Neuronal stem cell (in vitro differentiated cells): Measurements from ENCODE around the gene IL16.

Source experiments
- DNase-seq: peaks from one replicate; pipeline ENCODE4 v3.0.0-alpha.2; 2013; ENCODE audit warnings: low spot score
- H2AFZ ChIP-seq: one replicate; pipeline ENCODE4 v1.6.1; 2013; ENCODE audit warnings: mild to moderate bottlenecking, low read length, inconsistent platforms
- H2AK5ac ChIP-seq: 2 replicates; pipeline ENCODE4 v1.6.1; 2013; ENCODE audit warnings: low read depth, mild to moderate bottlenecking, inconsistent platforms, low read length, moderate library complexity, mixed read lengths
- H2BK120ac ChIP-seq: 2 replicates; pipeline ENCODE4 v1.6.1; 2013; ENCODE audit warnings: low read depth, mild to moderate bottlenecking, inconsistent platforms, low read length, moderate library complexity, mixed read lengths
- H2BK12ac ChIP-seq: one replicate; pipeline ENCODE4 v1.6.1; 2013; ENCODE audit warnings: low read length, inconsistent platforms
- H2BK15ac ChIP-seq: 2 replicates; pipeline ENCODE4 v1.6.1; 2013; ENCODE audit warnings: mild to moderate bottlenecking, low read length, inconsistent platforms, mixed read lengths
- H2BK5ac ChIP-seq: one replicate; pipeline ENCODE4 v1.6.1; 2013; ENCODE audit warnings: inconsistent platforms, mild to moderate bottlenecking, low read length, moderate library complexity
- H3K14ac ChIP-seq: one replicate; pipeline ENCODE4 v1.6.1; 2013; ENCODE audit warnings: low read length, inconsistent platforms
- H3K18ac ChIP-seq: 2 replicates; pipeline ENCODE4 v1.6.1; 2013; ENCODE audit warnings: low read length, inconsistent platforms
- H3K23ac ChIP-seq: 2 replicates; pipeline ENCODE4 v1.6.1; 2013; ENCODE audit warnings: low read depth, mild to moderate bottlenecking, mixed read lengths, low read length, inconsistent platforms; ENCODE audit not compliant: poor library complexity
- H3K27ac ChIP-seq: replicated peaks from 3 replicates; pipeline ENCODE4 v1.5.1; 2013; ENCODE audit warnings: low read length, inconsistent platforms
- H3K27me3 ChIP-seq, 3 experiments: 2 replicates each; pipeline ENCODE4 v1.6.1; 2013; ENCODE audit warnings: low read length in 3 of 3, mild to moderate bottlenecking in 2 of 3, inconsistent platforms in 1 of 3, low read depth in 1 of 3, mixed read lengths in 1 of 3, moderate library complexity in 1 of 3; ENCODE audit not compliant: control insufficient read depth in 3 of 3, insufficient read depth in 3 of 3
- H3K36me3 ChIP-seq, 2 donors: replicated peaks in 1 of 2; 2 replicates each; pipeline ENCODE4 v1.6.1; 2013; ENCODE audit warnings: low read length in 2 of 2; ENCODE audit not compliant: control insufficient read depth in 2 of 2, insufficient read depth in 2 of 2
- H3K4ac ChIP-seq: 2 replicates; pipeline ENCODE4 v1.6.1; 2013; ENCODE audit warnings: inconsistent platforms, mild to moderate bottlenecking, low read length, moderate library complexity
- H3K4me1 ChIP-seq, 2 donors: 1 replicate in 1 of 2; 2 replicates in 1 of 2; pipeline ENCODE4 v1.6.1; 2013; ENCODE audit warnings: low read length in 2 of 2, low read depth in 1 of 2; ENCODE audit not compliant: control insufficient read depth in 2 of 2, insufficient read depth in 1 of 2
- H3K4me2 ChIP-seq: one replicate; pipeline ENCODE4 v1.6.1; 2013; ENCODE audit warnings: mild to moderate bottlenecking, low read length, inconsistent platforms; ENCODE audit not compliant: insufficient read depth, poor library complexity, severe bottlenecking
- H3K4me3 ChIP-seq, 2 donors: 2 replicates each; pipeline ENCODE4 v1.5.1; 2013; ENCODE audit warnings: low read length in 2 of 2, mild to moderate bottlenecking in 2 of 2, inconsistent platforms in 1 of 2, moderate library complexity in 1 of 2
- H3K79me1 ChIP-seq: one replicate; pipeline ENCODE4 v1.6.1; 2013; ENCODE audit warnings: low read depth, mild to moderate bottlenecking, inconsistent platforms, low read length, moderate library complexity
- H3K9ac ChIP-seq: one replicate; pipeline ENCODE4 v1.6.1; 2013; ENCODE audit warnings: mild to moderate bottlenecking, low read depth, low read length, inconsistent platforms; ENCODE audit not compliant: poor library complexity
- H3K9me3 ChIP-seq, 2 donors: replicated peaks in 1 of 2; 2 replicates each; pipeline versions ENCODE3 to v1.6.1; 2013; ENCODE audit warnings: low read length in 2 of 2, mild to moderate bottlenecking in 2 of 2, inconsistent platforms in 1 of 2, low read depth in 1 of 2, mixed read lengths in 1 of 2, moderate library complexity in 1 of 2; ENCODE audit not compliant: control insufficient read depth in 2 of 2, insufficient read depth in 1 of 2
- H4K8ac ChIP-seq: one replicate; pipeline ENCODE4 v1.6.1; 2013; ENCODE audit warnings: low read depth, mild to moderate bottlenecking, inconsistent platforms, low read length, moderate library complexity
- H4K91ac ChIP-seq: one replicate; pipeline ENCODE4 v1.6.1; 2013; ENCODE audit warnings: low read length, low read depth, mild to moderate bottlenecking, inconsistent platforms; ENCODE audit not compliant: poor library complexity
- WGBS, 2 donors: extraction: QIAGEN DNeasy Blood & Tissue Kit; methylation state at CpG; one replicate each; pipeline ENCODE4 v1.1.7; 2013; ENCODE audit warnings: missing lambda C conversion rate in 2 of 2, mixed read lengths in 1 of 2; ENCODE audit not compliant: insufficient read length in 2 of 2, insufficient replicate concordance in 1 of 2; ENCODE audit errors: extremely low coverage in 2 of 2; 5-methylcytosine and 5-hydroxymethylcytosine counted together

IL16 gene

GRCh38 chr15:81357180-81357686 lies 160.6 kb downstream of the IL16 start:
- Histone ChIP-seq H3K4me2 (no peak overlapping the region), H3K4me3 (no peak overlapping the region), H2BK12ac (no peak overlapping the region), H3K9me3 (no peaks in the 10 kb centered on the region), H4K91ac (no peak overlapping the region), H3K79me1 (no peaks in the 10 kb centered on the region), H4K8ac (no peak overlapping the region), H3K18ac (no peak overlapping the region), H2BK120ac (no peak overlapping the region), H3K27me3 (peaks cover 0 to 4% (median 0%) of the 10 kb centered on the region in 3 experiments), H3K36me3 (no peaks in the 10 kb centered on the region), H3K27ac (no peak overlapping the region), H2BK15ac (no peak overlapping the region), H2AFZ (no peak overlapping the region), H3K14ac (no peak overlapping the region), H2AK5ac (no peak overlapping the region), H3K23ac (no peak overlapping the region), H3K9ac (no peak overlapping the region), H3K4me1 (peaks cover 0 to 1% of the 10 kb centered on the region in 2 donors), H3K4ac (no peak overlapping the region), H2BK5ac (no peak overlapping the region)
- no CpG with 5 or more reads among the region's 6 CpGs for WGBS, 2 donors
- no peak for DNase-seq

- Histone ChIP-seq H3K9me3 (no peaks in the 10 kb centered on the region), H3K23ac (no peak overlapping the region), H3K9ac (no peak overlapping the region), H3K27me3 (peaks cover 0 to 4% (median 0%) of the 10 kb centered on the region in 3 experiments), H3K14ac (no peak overlapping the region), H3K4me3 (no peak overlapping the region), H2BK5ac (no peak overlapping the region), H3K36me3 (no peaks in the 10 kb centered on the region), H2BK15ac (no peak overlapping the region), H3K4ac (no peak overlapping the region), H3K27ac (no peak overlapping the region), H2AFZ (no peak overlapping the region), H3K4me2 (no peak overlapping the region), H3K79me1 (no peaks in the 10 kb centered on the region), H3K4me1 (peaks cover 0 to 1% of the 10 kb centered on the region in 2 donors), H2BK12ac (no peak overlapping the region), H4K91ac (no peak overlapping the region), H2BK120ac (no peak overlapping the region), H2AK5ac (no peak overlapping the region), H4K8ac (no peak overlapping the region), H3K18ac (peak overlapping the region; percentile 30)
- no peak for DNase-seq
- no CpG with 5 or more reads among the region's 6 CpGs for WGBS, 2 donors
These were observed 161.6 kb downstream of the IL16 start for GRCh38 chr15:81358248-81358647.

- Histone ChIP-seq H3K4me2 (no peak overlapping the region), H3K27me3 (peaks cover 0 to 4% (median 0%) of the 10 kb centered on the region in 3 experiments), H3K9ac (no peak overlapping the region), H3K23ac (no peak overlapping the region), H2BK120ac (no peak overlapping the region), H2BK12ac (no peak overlapping the region), H2BK5ac (no peak overlapping the region), H3K36me3 (no peaks in the 10 kb centered on the region), H2AK5ac (no peak overlapping the region), H2AFZ (no peak overlapping the region), H4K8ac (no peak overlapping the region), H3K9me3 (no peaks in the 10 kb centered on the region), H3K27ac (no peak overlapping the region), H3K14ac (no peak overlapping the region), H3K4me1 (no peaks in the 10 kb centered on the region), H4K91ac (no peak overlapping the region), H3K79me1 (no peaks in the 10 kb centered on the region), H3K4me3 (no peak overlapping the region), H2BK15ac (no peak overlapping the region), H3K18ac (no peak overlapping the region), H3K4ac (no peak overlapping the region)
- no CpG with 5 or more reads among the region's 5 CpGs for WGBS, 2 donors
- no peak for DNase-seq
These were observed 163.8 kb downstream of the IL16 start for GRCh38 chr15:81360491-81360890.

- no CpG with 5 or more reads among the region's 7 CpGs for WGBS, 2 donors
- no peak for DNase-seq
- H3K36me3 ChIP-seq = no peaks in the 10 kb centered on the region
These were observed 165.2 kb downstream of the IL16 start for GRCh38 chr15:81361891-81362290.

More at GRCh38 chr15:81361891-81362290, 165.2 kb downstream of the IL16 start:
- Histone ChIP-seq H3K4me1 (no peaks in the 10 kb centered on the region), H3K27ac (no peak overlapping the region), H3K18ac (no peak overlapping the region), H3K4me2 (no peak overlapping the region), H3K4ac (no peak overlapping the region), H3K27me3 (peaks cover 0 to 4% (median 0%) of the 10 kb centered on the region in 3 experiments), H3K9ac (no peak overlapping the region), H2AFZ (no peak overlapping the region), H3K23ac (no peak overlapping the region), H2BK120ac (no peak overlapping the region), H4K8ac (no peak overlapping the region), H2AK5ac (no peak overlapping the region), H3K14ac (no peak overlapping the region), H2BK5ac (no peak overlapping the region), H3K4me3 (no peak overlapping the region), H2BK15ac (no peak overlapping the region), H3K9me3 (no peaks in the 10 kb centered on the region), H2BK12ac (no peak overlapping the region), H3K79me1 (no peaks in the 10 kb centered on the region), H4K91ac (no peak overlapping the region)
